Liver (tissue), 3 donors: ENCODE measurements around the gene COL9A1.

ENCODE experiments used
- CTCF ChIP-seq: fragments of 150-350 bp; IDR thresholded peaks from 2 replicates; pipeline ENCODE4 v1.5.1; 2017; ENCODE audit warnings: improper control_type of control experiment, low read depth, low read length; ENCODE audit not compliant: missing input control
- FOXA1 ChIP-seq: IDR thresholded peaks from 2 replicates; pipeline ENCODE4 v1.6.1; 2016; ENCODE audit warnings: antibody characterized with exemption
- HNF4G ChIP-seq: IDR thresholded peaks from 2 replicates; pipeline ENCODE4 v1.6.1; 2016; ENCODE audit warnings: antibody characterized with exemption
- MAX ChIP-seq: IDR thresholded peaks from 2 replicates; pipeline ENCODE4 v1.6.1; 2016; ENCODE audit warnings: antibody characterized with exemption
- REST ChIP-seq: IDR thresholded peaks from 2 replicates; pipeline ENCODE4 v1.6.1; 2016; ENCODE audit warnings: antibody characterized with exemption, mild to moderate bottlenecking
- YY1 ChIP-seq: IDR thresholded peaks from 2 replicates; pipeline ENCODE4 v1.6.1; 2016; ENCODE audit warnings: antibody characterized with exemption, mild to moderate bottlenecking
- donor health status: healthy.
- donor health status: healthy.

- TF ChIP-seq CTCF, result no peak
- no peak for TF ChIP-seq MAX
- TF ChIP-seq HNF4G, result no peak
- TF ChIP-seq FOXA1, result no peak
- TF ChIP-seq REST, result no peak
- no peak for TF ChIP-seq YY1
These were observed 94.6 kb downstream of the COL9A1 start for GRCh38 chr6:70208235-70208790.
